Measurements from ENCODE around the gene MED14.

GRCh38 chrX:40615976-40616375 is 119.4 kb downstream of the MED14 start:
- TF ChIP-seq CTCF (IDR thresholded peaks at IDR 0.05; ENCODE audit: insufficient read depth, low read depth, low read length) (no peak), EZH2 (IDR thresholded peaks at IDR 0.05; ENCODE audit: insufficient read depth, low read length) (no peak)
